Fibroblast of the conjunctiva (primary cell): ENCODE data around the gene MEIS1.

Experiments
- DNase-seq: peaks from one replicate; pipeline ENCODE4 v3.0.0-alpha.2; 2010; ENCODE audit warnings: low read depth

MEIS1 gene

GRCh38 chr2:66431846-66432587 is 2.9 kb upstream of the MEIS1 start:
- no peak for DNase-seq

GRCh38 chr2:66432801-66433694 is 1.9 kb upstream of the MEIS1 start:
- DNase-seq: peak; percentile 86

- DNase-seq: no peak
Measured at GRCh38 chr2:66433695-66433944, 1.3 kb upstream of the MEIS1 start.

- no peak for DNase-seq
Measured at GRCh38 chr2:66433945-66434678, 813 bp upstream of the MEIS1 start.

GRCh38 chr2:66435549-66435875 is 587 bp downstream of the MEIS1 start:
- DNase-seq: no peak

GRCh38 chr2:66435963-66436362 is 1.0 kb downstream of the MEIS1 start:
- no peak for DNase-seq

GRCh38 chr2:66436581-66437001 is 1.7 kb downstream of the MEIS1 start:
- no peak for DNase-seq

GRCh38 chr2:66437109-66437690 is 2.3 kb downstream of the MEIS1 start:
- DNase-seq: no peak

GRCh38 chr2:66437691-66438497 is 3.0 kb downstream of the MEIS1 start:
- DNase-seq: no peak

GRCh38 chr2:66438498-66438833 is 3.5 kb downstream of the MEIS1 start:
- DNase-seq: no peak

GRCh38 chr2:66438891-66439811 is 4.2 kb downstream of the MEIS1 start:
- no peak for DNase-seq

- no peak for DNase-seq
Measured at GRCh38 chr2:66439812-66440542, 5.1 kb downstream of the MEIS1 start.

- no peak for DNase-seq
Measured at GRCh38 chr2:66440708-66441497, 6.0 kb downstream of the MEIS1 start.

- no peak for DNase-seq
Measured at GRCh38 chr2:66441581-66442320, 6.8 kb downstream of the MEIS1 start.

- no peak for DNase-seq
Measured at GRCh38 chr2:66442516-66443185, 7.7 kb downstream of the MEIS1 start.

GRCh38 chr2:66443186-66443978 is 8.5 kb downstream of the MEIS1 start:
- no peak for DNase-seq
